ENCODE measurements around the gene KCNG2.

Gene KCNG2

DNA sequence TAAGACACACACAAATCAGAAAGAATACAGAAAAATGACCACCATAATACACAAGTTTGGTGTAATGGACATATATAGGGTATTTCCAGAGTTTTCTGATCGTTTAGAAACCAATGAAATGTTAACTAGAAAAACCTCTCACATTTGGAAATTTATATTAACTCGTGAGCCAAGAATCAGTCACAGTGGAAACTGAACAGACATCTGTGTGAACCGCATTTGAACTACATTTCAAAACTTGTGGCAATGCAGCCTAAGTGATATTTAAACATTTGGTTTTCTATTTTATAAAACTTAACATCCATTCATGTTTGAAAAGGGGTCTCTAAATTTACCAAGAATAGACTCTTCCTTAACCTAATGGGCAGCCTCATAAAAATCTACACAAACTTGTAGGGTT is 29.0 kb upstream of the KCNG2 start:
- DNase-seq (ENCODE audit: low read depth in 2 of 2) = no peak

DNA sequence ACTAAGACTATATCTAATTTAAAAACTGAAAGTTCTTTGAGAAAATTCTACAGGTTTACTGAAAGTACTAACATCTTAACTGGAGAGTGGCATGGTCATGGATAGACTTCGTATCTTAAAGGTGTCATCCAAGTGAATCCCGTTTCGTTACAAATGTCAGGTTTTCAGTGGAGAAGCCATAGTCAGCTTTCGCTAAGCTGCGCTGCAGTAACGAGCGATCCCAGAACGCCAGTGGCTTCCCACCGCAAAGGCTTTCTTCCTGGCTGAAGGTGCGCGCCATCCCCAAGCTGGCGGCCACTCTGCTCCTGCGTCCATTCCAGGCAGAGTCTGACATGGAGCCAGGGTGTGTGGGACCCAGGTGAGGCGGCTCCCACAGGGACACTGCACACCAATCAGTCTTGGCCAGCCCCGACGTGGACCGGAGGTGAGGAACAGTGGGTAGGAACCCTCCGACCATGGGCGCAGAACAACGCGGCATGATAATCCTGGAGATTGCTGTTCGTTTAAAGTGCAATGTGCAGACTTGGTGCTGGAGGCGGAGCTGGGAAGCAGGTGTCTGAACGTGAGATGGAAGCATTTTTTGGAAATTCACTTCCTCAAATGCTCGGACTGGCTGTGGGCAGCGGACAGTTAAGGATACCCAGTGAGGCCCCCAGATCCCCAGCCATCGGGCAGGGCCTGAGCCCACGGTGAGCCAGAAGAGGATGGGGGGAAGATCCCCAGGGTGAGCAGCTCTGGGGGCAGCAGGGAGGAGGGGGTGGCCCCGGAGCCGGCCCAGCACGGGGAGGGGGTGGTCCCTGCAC is 27.8 kb upstream of the KCNG2 start:
- DNase-seq (ENCODE audit: low read depth in 2 of 2) = no peak

DNA sequence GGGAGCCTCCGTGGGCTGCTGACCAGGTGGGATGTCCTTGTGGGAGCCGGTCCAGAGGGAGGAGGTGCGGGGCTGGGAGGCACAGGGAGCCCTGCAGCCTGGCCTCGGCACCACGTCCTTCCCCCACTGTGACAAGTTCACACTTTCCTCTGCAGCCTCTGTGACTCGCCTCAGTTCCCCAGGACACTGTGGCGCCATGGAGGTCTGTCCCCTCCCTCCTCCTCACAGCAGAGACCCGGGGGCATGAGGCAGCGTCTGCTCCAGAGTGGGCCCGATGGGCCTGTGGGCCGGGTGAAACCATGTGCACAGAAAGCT is 27.3 kb upstream of the KCNG2 start:
- no peak for DNase-seq (ENCODE audit: low read depth in 2 of 2)

DNA sequence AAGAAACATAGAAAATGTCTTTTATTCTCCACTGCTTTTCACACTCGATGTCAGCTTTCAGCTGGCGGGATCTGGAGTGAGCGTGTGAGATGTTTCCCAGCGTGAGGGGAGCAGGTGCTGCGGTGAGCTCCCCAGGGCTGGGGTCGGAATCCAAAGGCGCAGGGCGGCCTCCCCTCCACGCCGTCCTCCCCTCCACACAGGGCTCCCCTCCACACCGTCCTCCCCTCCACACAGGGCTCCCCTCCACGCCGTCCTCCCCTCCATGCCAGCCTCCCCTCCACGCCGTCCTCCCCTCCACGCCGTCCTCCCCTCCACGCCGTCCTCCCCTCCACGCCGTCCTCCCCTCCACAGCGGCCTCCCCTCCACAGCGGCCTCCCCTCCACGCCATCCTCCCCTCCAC is 26.9 kb upstream of the KCNG2 start:
- no peak for DNase-seq (ENCODE audit: low read depth in 2 of 2)

DNA sequence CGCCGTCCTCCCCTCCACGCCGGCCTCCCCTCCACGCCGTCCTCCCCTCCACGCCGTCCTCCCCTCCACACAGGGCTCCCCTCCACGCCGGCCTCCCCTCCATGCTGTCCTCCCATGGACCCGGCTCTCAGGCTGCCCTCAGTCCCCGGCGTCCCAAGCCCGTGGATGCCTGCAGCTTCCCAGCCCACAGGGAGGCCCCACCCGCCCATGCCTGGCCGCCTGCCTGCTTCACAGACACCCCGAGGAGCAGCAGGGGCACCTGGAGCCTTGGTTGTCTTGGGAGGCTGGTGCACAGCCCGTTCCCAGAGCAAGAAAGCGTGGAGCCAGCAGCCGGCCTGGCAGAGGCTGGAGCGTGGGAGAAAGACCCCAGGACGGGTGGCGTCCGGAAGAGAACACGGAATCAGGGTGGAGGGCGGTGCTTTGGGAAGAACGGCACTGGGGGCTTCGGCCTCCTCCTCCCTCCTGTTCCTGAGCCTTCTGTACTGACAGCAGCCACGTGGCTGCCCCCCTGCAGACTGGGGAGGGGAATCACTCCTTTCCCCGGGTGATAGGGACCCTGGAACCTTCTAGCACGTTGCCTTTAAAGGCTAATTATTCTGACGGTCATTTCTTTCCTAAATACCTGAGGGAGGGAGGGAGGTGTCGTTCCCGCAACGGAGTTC is 26.2 kb upstream of the KCNG2 start:
- no peak for DNase-seq (ENCODE audit: low read depth in 2 of 2)

DNA sequence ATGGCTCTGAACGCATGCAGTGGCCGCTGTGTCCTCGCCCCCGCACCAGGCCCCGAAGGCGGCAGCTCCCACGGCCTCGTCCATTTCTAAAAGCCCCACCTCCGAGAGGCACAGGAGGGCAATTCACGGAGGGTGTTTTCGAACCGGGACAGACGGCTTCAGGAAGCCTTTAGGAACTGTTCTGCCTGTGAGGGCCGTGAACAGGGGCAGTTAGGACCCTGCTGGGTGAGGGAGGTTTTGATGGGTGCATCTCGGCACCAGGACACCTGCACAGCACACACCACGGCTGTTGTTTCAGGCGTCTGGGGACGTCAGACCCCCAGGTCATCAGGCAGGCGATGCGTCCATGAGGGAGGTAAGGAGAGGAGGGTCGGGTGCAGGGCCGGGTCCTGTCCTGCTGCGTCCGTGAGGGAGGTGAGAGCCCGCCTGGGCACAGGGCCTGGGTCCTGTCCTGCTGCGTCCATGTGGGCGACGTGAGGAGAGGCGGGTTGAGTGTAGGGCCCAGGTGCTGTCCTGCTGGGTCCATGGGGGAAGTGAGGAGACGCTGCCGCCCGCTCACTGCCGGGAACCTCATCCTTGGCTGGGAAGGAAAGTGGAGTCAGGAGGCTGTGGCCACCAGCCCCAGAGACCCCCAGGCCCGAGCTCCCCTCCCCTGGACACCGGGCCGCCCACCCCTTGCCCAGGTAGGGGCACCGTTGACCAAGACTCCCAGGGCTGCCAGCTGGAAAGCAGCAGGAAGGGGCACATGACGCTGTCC is 25.5 kb upstream of the KCNG2 start:
- DNase-seq (ENCODE audit: low read depth in 2 of 2) = no peak

DNA sequence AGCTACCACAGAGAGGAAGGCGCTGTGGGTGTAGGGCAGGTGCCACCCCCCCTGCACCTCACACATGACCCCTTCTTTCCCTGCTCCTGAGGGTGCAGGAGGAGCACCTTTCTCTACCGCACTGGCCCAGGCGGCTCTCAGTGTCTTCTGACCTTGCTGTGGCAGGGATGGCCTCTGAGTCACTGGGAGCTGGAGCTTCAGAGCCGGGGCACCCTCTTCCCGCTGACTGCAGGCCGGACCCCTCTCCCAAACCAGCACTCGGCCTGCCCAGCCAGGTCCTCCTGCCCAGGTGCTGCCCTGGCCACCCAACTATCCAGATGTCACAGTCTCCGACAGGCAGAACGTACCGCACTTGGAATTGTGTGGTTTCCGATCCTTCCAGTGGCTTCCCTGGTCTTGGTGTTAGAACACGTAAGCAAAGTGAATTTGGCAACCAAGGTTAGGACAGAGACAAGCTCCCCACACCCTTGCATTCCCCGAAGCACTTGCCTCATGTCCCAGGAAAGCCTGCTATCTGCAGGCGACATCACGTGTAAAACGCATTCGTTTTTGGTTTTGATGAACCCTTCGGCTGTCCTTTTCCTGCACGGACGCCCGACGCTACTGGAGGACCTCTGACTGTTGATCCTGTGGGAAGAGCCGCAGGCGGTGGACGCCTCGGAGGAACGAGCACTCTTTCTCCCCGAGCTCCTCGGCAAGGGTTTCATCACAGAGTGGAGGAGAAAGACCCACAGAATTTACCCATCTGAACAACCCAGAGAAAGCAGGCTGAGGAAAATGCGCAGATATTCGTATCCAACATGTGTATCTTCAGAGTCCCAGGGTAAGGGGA is 24.7 kb upstream of the KCNG2 start:
- DNase-seq (ENCODE audit: low read depth in 2 of 2) = no peak

DNA sequence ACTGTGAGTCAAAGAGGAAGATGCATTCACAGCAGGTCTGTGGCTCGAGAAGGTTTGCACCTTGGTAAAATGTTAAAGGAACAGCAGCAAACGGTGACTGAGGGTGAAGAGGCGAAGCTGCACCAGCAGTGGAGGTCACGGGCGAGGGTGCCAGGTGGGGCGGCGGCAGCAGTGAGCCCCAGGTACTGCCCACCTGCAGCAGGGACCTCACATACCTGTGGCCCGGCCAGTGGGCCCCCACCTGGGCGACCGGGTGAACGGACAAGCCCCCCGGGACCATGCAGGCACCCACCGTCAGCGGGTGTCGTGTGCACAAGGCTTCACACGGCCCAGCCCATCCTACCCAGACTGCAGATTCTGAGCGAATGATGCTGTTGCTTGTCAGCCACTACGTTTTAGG is 23.6 kb upstream of the KCNG2 start:
- no peak for DNase-seq (ENCODE audit: low read depth in 2 of 2)

DNA sequence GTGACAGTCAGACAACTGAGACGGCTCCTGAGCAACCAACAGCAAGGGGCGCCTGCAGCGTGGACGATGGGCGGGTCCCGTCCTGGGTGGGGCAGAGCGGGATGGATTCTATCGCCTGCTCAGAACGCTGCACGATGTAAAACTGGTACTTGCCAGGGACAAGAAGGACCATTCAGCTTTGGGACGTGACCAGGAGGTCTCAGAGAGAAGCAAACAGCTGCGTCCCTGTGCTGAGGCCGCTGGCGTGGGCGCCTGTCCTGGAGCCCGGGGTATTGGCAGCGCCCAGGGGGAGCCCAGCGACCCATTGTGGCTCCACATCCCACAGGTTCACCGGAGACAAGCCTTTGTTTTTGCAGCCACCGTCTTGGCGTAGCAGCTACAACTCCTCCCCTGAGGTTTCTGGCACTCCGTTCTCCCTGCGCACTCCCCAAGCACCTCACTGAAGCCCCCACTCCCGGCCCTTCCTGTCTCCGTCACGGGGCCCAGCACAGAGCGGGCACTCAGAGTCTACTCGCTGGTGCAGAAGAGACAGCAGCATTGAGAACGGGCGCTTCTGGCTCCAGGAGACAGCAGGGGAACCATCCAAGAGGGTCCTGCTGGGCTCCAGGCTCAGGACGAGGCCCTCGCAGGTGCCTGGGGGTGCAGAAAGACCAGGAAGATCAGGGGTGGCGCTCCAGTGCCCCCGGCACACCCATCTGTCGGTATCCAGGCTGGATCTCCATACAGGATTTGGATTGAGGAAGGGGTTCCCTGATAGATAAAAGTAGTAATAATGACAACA is 22.1 kb upstream of the KCNG2 start:
- DNase-seq (ENCODE audit: low read depth in 2 of 2) = no peak

DNA sequence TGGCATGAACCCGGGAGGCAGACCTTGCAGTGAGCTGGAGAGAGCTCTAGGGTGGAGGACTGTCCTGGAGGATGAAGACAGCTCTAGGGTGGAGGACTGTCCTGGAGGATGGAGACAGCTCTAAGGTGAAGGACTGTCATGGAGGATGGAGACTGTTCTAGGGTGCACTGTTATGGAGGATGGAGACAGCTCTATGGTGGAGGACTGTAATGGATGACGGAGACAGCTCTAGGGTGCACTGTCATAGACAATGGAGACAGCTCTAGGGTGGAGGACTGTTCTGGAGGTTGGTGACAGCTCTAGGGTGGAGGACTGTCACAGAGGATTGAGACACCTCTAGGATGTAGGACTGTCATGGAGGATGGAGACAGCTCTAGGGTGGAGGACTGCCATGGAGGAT is 21.1 kb upstream of the KCNG2 start:
- no peak for DNase-seq (ENCODE audit: low read depth in 2 of 2)

DNA sequence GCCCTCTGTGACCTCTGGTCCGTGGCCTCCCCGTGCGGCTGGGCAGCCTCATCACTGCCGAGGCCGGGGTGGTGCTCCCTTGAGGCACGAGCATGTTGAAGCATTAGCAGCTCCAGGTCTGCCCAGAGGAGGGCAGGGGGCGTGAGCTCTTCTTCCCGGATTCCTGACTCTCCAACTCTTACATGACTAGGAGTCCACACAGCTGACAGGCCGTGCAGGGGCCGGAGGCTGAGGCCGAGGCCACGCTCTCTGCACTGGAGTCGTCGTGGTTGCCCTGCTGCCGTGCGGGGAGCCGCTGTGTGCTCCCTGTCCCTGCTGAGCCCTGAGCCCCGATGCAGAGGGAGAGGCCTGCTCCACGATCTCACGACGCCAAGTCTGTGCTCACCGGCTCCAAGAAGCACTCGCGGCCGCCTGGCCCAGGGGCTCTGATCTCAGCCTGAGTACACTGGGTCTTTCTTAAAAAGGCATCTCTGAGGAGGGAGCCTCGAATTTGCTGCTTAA is 19.4 kb upstream of the KCNG2 start:
- no peak for DNase-seq (ENCODE audit: low read depth in 2 of 2)

DNA sequence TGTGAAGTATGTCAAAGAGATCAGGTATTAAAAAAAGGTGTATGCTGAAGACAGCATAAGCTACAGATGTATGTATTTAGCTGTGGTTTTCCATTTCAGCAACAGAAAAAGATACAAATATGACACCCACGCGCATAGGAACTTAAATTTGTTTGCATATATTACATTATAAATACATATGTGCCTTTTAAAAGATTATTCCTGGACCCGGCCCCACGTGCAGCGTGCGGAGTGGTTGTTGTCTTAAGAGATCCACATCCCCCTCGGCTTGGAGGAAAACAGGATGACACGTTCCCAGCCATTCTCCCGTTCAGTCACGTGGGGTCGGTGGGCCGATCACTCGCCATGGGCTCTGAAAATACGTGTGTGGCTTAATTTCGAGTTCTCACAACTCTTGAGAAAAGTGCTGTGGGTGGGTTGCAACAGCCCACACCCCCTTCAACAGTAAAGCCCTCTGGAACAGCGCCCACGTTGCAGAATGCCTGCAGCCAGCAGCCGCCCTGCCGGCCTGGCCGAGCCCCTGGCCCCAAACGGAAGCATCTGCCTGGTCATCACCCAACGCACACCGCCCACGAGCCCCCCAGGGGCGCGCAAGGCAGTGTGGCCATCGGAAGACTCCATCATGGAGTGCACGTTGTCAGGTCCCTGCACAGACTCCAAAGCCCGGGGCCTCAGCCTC is 18.6 kb upstream of the KCNG2 start:
- no peak for DNase-seq (ENCODE audit: low read depth in 2 of 2)

DNA sequence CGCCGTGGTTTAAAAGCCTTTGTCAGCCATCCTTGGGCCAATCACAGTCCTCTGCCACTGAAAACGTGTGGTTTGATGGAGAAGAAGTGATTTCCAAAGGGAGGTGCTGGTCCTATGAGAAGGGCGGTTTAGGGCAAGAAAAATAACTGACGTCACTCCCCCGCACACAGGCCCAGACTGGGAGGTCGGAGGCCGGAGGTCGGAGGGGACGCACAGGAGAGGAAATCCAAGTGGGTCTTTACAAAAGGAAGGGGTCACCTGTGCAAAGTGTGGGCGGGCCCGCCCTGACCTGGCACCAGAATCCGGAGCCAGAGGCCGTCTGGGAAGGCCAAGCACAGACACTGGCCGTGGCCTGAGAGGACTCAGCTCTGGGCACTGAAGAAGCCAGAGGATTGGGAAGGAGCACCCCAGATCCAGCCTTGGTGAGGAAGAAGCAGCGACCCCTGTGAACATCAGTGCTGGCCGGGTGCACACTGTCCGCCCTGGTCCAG is 18.0 kb upstream of the KCNG2 start:
- DNase-seq (ENCODE audit: low read depth in 2 of 2) = no peak

DNA sequence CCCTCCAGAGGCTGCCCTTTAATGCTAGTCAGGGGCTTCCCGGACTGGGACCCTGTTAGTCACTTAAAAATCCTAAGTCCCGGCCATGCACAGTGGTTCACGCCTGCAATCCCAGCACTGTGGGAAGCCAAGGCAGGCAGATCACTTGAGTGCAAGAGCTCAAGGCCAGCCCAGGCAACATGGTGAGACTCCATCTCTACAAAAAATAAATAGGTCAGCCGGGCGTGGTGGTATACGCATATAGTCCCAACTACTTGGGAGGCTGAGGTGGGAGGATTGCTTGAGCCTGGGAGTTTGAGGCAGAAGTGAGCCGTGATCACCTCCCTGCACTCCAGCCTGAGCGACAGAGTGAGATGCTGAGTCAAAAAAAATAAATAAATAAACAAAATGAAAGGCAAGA is 17.2 kb upstream of the KCNG2 start:
- DNase-seq (ENCODE audit: low read depth in 2 of 2) = no peak

DNA sequence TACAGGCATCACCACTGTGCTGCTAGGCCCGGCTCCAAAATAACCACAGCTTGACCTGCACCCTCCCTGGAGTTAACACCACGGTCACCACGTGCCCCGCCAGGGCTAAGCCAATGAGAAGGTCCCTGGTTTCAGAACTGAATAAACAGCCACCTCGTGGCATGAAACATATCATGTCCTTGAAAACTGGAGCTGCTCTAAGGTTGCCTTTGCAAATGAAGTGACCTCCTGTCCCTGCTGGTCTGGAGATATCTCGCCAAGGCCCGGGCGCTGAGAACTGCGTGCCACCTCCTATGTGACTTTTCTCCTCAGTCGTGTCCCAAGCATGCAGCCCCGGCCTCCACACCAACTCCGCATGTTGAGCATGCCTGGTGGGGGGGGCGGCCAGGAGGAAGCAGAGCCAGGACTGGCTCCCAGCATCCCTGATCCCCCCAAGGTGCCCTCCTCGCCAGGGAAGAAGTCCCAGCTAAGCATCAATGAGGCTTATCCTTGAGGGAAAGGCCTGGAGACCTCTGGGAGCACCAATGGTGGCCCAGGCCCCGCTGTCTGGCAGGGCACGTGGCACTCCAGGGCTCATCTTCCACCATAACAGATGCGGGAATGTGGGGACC is 16.3 kb upstream of the KCNG2 start:
- no peak for DNase-seq (ENCODE audit: low read depth in 2 of 2)

DNA sequence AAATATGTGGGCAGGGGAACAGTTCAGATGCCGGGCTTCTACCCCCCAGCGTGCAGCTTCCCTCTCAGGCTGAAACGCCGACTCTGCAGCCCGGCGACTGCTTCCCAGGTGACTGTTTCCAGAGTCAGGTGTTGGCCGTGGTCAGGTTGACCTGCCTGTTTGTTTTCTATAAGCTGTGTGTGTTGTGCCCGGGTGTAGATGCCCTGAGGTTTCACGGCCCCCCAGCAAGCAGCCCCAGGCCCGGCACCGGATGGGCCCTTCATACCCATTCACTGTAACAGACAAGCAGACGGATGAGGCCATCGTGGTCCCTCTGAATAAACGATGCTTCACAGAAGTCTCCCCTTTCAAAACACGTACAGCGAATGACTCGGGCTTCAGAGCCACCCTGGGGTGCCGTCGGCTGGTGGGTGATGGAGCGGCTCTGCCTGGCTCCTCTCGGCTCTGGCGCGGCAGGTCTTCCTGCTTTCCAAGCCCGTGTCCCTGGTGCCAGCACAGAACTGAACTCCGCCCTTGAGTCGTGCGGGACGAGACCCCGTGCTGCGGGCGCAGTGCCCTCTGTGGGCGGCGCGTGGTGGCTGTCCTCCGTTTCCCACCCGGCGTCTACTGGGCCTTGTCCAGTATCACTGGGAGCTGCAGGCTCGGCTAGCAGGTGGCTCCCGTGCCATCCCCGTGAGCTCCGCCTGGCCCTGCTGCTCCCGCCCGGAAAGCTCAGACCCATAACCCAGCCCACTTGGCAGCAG is 15.0 kb upstream of the KCNG2 start:
- DNase-seq (ENCODE audit: low read depth in 2 of 2) = no peak

DNA sequence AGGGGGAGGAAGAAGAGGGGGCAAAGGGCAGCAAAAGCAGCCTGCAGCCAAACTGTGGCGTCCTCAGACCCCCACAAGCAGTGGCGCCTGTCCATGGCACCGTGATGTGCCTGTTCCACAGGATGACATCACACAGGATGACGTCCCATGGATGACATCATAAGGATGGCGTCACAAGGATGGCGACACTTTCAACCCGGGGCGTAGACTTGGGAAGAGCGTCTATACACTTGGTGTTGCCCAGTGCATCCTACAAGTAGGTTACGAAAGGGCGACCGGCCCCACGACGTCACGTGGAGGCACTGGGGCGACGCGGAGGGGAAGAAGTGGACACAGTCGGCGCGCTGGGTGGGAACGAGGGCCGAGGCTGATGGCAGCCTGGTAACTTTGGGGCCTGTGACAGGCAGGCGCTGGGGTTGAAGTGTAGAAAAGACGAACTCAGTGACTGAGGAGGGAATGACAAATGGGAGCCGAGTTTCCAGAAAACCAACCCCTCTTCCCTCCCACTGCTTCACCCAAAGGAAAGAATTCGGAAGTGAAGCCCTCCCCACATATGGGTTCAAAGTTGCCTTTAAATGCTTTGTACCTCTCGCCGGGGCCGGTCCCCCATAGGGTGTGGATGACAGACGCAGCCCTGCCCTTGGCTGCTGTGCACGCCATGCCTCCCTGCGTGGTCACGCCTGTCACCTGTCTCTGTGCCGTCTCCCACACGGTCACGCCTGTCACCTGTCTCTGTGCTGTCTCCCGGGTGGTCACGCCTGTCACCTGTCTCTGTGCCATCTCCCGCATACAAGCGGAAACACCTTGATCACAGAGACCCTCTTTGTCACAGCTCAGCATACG is 13.4 kb upstream of the KCNG2 start:
- no peak for DNase-seq (ENCODE audit: low read depth in 2 of 2)

Measured in fibroblast of skin of left quadriceps (primary cell).